Measurements from ENCODE around the gene MON2.
"Not testable (repeated sequence)": the region's sequence is repeated elsewhere in the genome, so short reads cannot be mapped to it uniquely, and the experiment has no call there.

DNA sequence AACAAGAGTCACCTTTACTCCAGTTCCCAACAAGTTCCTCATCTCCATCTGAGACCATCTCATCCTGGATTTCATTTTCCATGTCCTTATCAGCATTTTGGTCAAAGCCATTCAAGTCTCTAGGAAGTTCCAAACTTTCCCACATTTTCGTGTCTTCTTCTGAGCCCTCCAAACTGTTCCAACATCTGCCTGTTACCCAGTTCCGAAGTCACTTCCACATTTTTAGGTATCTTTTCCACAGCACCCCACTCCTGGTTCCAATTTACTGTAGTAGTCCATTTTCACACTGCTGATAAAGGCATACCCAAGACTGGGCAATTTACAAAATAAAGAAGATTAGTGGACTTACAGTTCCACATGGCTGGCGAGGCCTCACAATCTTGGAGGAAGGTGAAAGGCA lies 47.5 kb downstream of the MON2 start:
- TF ChIP-seq, protein P1, sequence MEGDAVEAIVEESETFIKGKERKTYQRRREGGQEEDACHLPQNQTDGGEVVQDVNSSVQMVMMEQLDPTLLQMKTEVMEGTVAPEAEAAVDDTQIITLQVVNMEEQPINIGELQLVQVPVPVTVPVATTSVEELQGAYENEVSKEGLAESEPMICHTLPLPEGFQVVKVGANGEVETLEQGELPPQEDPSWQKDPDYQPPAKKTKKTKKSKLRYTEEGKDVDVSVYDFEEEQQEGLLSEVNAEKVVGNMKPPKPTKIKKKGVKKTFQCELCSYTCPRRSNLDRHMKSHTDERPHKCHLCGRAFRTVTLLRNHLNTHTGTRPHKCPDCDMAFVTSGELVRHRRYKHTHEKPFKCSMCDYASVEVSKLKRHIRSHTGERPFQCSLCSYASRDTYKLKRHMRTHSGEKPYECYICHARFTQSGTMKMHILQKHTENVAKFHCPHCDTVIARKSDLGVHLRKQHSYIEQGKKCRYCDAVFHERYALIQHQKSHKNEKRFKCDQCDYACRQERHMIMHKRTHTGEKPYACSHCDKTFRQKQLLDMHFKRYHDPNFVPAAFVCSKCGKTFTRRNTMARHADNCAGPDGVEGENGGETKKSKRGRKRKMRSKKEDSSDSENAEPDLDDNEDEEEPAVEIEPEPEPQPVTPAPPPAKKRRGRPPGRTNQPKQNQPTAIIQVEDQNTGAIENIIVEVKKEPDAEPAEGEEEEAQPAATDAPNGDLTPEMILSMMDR (IDR thresholded peaks at IDR 0.05), result not testable (repeated sequence)
- TF ChIP-seq POLR2A (IDR thresholded peaks at IDR 0.05), result not testable (repeated sequence)
